ENCODE measurements around the gene PRSS22.

Gene PRSS22

GRCh38 chr16:2866431-2866830 is 8.5 kb upstream of the PRSS22 start:
- no peak for TF ChIP-seq CTCF (IDR thresholded peaks at IDR 0.05; ENCODE audit: extremely low read depth, insufficient read depth, missing control alignments)
- in situ Hi-C loops (cut with MboI; ENCODE audit: low pct_unique_long_range_greater_than_20kb, low sequenced_read_pairs, unreplicated experiment): no loop called here
- no peak for DNase-seq (ENCODE audit: low spot score)

GRCh38 chr16:2865651-2866050 is 7.7 kb upstream of the PRSS22 start:
- in situ Hi-C loops (cut with MboI; ENCODE audit: low pct_unique_long_range_greater_than_20kb, low sequenced_read_pairs, unreplicated experiment): no loop called here
- no peak for TF ChIP-seq CTCF (IDR thresholded peaks at IDR 0.05; ENCODE audit: extremely low read depth, insufficient read depth, missing control alignments)

DNA sequence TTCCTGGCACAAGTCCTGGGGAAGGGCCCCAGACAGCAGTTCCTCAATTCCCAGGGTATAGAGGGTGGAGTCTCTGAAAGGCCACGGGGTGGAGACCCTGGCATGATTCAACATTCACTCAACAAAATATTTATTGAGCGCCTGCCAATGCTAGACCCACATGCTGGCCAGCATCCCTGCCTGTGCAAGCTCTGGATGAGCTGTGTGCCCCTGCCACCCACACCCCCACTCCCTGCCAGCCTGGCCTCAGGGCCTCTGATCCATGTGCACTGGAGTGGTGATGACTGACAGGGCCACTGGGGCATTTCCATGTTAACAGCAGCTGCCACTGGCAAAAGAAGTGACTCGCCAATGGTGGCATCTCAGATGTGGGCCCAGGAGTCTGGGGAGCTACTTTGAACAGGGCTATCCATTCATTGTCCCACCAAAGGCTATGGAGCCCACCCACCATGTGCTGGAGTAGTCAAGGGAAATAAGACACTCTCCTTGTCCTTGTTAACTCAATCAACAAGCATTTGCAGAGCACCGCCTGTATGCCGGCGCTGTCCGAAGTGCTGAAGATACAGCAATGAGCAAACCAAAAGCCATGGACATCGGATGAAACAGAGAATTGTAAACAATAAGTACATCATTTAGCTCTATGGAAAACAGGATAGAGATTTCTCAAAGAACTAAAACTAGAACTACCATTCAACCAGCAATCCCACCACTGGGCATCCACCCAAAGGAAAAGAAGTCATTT is 3.0 kb upstream of the PRSS22 start:
- DNase-seq (ENCODE audit: low spot score): no peak
- in situ Hi-C loops (cut with MboI; ENCODE audit: low pct_unique_long_range_greater_than_20kb, low sequenced_read_pairs, unreplicated experiment): no loop called here
- no peak for TF ChIP-seq CTCF (IDR thresholded peaks at IDR 0.05; ENCODE audit: extremely low read depth, insufficient read depth, missing control alignments)

More at GRCh38 chr16:2865651-2866050, 7.7 kb upstream of the PRSS22 start:
- DNase-seq (ENCODE audit: low spot score): no peak

DNA sequence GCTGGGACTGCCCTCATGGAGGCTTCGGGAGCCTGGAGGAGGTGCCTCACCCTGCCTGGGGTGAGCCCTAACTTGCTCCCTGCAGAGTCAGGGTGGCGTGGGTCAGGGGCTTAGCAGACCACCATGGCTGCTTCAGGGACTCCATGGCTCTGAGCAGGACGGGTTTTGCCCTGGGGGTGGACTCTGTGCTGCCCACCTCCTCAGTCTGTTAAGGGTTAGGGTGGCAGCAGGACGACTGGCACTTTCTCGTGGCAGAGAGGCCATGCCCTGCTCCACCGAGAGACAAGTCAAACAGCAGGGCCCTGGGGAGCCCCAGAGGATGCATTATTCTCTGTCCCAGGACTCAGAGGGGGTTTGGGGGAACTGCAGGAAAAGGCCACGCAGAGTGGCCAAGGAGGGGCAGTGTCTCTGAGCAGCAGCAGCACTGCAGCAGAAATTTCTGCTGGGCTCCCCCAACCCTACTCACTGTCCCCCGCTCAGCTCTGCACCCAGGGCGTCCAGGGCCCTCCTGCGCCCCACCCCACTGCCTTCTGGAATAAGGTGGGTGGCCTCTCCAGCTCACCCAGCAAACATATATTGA is 1.8 kb upstream of the PRSS22 start:
- in situ Hi-C loops (cut with MboI; ENCODE audit: low pct_unique_long_range_greater_than_20kb, low sequenced_read_pairs, unreplicated experiment): no loop called here
- no peak for DNase-seq (ENCODE audit: low spot score)
- TF ChIP-seq CTCF (IDR thresholded peaks at IDR 0.05; ENCODE audit: extremely low read depth, insufficient read depth, missing control alignments): no peak

DNA sequence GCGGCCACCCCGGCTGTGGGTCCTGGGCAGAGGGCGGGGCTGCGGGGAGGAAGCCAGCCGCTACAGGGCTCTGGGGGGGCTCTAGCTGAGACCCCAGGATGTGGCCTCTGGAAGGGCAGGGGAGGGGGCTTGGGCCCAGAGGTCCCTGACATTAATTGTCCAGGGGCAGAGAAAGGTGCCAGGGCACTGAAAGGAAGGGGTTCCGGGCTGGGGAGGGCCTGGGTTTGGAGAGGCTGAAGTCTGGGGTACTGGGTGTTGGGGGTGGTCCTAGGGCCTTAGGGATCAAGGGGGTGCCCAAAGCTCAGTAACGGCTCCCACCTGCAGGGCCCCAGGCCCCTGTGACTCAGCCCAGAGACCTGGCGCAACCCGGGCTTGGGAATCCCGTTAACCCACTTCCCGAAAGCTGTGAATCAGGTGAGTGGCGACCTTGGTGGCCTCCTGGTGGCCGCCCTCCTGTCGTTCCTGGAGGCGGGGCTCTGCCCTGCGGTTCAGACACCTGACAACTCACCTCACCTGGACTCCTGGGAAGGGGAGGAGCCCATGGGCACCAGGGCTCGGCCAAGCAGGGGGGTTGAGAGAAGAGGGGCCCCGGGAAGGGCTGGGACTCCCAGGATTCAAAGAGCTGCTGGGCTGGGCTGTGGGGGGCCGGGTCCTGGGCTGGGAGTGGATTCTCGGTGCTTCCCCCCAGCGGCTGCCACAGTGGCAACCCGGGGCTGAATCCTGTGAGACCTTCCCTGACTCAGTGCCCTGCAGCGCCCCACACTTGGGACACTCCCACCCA is 465 bp upstream of the PRSS22 start:
- no peak for DNase-seq (ENCODE audit: low spot score)
- TF ChIP-seq CTCF (IDR thresholded peaks at IDR 0.05; ENCODE audit: extremely low read depth, insufficient read depth, missing control alignments): no peak
- in situ Hi-C loops (cut with MboI; ENCODE audit: low pct_unique_long_range_greater_than_20kb, low sequenced_read_pairs, unreplicated experiment): no loop called here

GRCh38 chr16:2856686-2857450 is 1.1 kb downstream of the PRSS22 start:
- in situ Hi-C loops (cut with MboI; ENCODE audit: low pct_unique_long_range_greater_than_20kb, low sequenced_read_pairs, unreplicated experiment): no loop called here
- no peak for TF ChIP-seq CTCF (IDR thresholded peaks at IDR 0.05; ENCODE audit: extremely low read depth, insufficient read depth, missing control alignments)
- no peak for DNase-seq (ENCODE audit: low spot score)
